HG03108 (cell line): ENCODE data around the gene AGMO.

ENCODE experiments used
- ATAC-seq: cut with Tn5 transposase; IDR thresholded peaks from one replicate; pipeline ENCODE4 v1.9.1; 2021; ENCODE audit warnings: moderate library complexity; ENCODE audit not compliant: unreplicated experiment

AGMO gene

GRCh38 chr7:15159261-15159660 is 402.6 kb downstream of the AGMO start:
- no peak for ATAC-seq

DNA sequence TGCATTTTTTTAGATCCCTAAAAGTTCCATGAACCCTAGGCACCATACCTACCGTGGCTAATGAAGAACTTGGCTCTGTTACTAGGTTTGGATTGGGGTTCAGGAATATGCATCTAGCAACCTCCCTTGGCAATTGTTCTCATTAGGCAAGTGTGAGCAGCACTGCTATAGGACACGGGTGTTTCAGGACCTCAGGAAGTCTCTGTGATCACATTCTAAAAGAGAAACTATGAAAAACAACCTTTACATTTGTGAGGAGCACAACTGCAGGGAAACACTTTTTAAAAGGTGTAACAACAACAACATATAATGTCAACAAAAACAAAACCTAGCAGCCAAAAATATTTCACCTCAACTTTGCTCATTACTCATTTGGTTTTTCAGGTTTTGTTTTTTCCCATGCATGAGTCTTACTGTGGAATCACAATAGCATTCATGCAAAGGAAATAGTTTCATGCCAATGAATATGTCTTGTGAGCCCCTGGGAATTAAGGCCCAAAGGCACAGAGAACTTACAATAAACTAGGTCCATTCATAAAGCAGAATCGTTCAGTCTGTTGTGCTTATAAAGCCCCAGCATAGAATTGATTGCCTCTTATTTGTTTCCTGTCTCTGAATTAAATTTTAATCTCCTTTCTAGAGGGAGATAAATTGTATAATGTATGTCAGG is 403.5 kb downstream of the AGMO start:
- no peak for ATAC-seq
